Large intestine (tissue), 3 donors: Measurements from ENCODE around the gene MSI2. TPM values are rescaled to one million over a fixed set of nuclear protein-coding genes. Genes with fewer than 3 reads are reported as not detected.

ENCODE experiments used
- DNase-seq, 2 donors: peaks; one replicate each; pipeline versions ENCODE4 v3.0.0 to v3.0.0-alpha.2; 2013
- H3K27ac ChIP-seq: one replicate; pipeline ENCODE4 v1.5.1; 2013; ENCODE audit warnings: low read length
- H3K27me3 ChIP-seq: 2 replicates; pipeline ENCODE4 v1.6.1; 2013; ENCODE audit warnings: low read length; ENCODE audit not compliant: control insufficient read depth, insufficient read depth
- H3K36me3 ChIP-seq: 2 replicates; pipeline ENCODE4 v1.6.1; 2013; ENCODE audit warnings: low read length; ENCODE audit not compliant: control insufficient read depth, insufficient read depth
- H3K4me1 ChIP-seq: one replicate; pipeline ENCODE4 v1.6.1; 2013; ENCODE audit warnings: low read length; ENCODE audit not compliant: control insufficient read depth, insufficient read depth
- H3K4me3 ChIP-seq: one replicate; pipeline ENCODE4 v1.5.1; 2013; ENCODE audit warnings: low read length
- H3K9me3 ChIP-seq: one replicate; pipeline ENCODE4 v1.6.1; 2013; ENCODE audit warnings: mild to moderate bottlenecking, low read depth, low read length, moderate library complexity; ENCODE audit not compliant: control insufficient read depth
- WGBS: methylation state at CpG from one replicate; pipeline ENCODE4 v1.1.5; 2013; ENCODE audit warnings: low lambda C conversion rate; ENCODE audit not compliant: insufficient coverage; 5-methylcytosine and 5-hydroxymethylcytosine counted together
- polyA plus RNA-seq: library from polyadenylated mRNA; unstranded; fragments of 120-200 nt; gene quantifications from one replicate; pipeline ENCODE4 v1.2.1, GENCODE V29; 2013

Gene MSI2
- polyA plus RNA-seq, 1 donor = 46.1 TPM

GRCh38 chr17:57723427-57724025 lies 467.2 kb downstream of the MSI2 start:
- no peak overlapping the region for H3K4me3 ChIP-seq
- no peaks in the 10 kb centered on the region for H3K36me3 ChIP-seq
- WGBS = no CpG with 5 or more reads among the region's 13 CpGs
- H3K4me1 ChIP-seq = no peaks in the 10 kb centered on the region
- peaks cover 7% of the 10 kb centered on the region for H3K27me3 ChIP-seq
- no peak overlapping the region for H3K27ac ChIP-seq
- DNase-seq = no peak
- H3K9me3 ChIP-seq = no peaks in the 10 kb centered on the region

DNA sequence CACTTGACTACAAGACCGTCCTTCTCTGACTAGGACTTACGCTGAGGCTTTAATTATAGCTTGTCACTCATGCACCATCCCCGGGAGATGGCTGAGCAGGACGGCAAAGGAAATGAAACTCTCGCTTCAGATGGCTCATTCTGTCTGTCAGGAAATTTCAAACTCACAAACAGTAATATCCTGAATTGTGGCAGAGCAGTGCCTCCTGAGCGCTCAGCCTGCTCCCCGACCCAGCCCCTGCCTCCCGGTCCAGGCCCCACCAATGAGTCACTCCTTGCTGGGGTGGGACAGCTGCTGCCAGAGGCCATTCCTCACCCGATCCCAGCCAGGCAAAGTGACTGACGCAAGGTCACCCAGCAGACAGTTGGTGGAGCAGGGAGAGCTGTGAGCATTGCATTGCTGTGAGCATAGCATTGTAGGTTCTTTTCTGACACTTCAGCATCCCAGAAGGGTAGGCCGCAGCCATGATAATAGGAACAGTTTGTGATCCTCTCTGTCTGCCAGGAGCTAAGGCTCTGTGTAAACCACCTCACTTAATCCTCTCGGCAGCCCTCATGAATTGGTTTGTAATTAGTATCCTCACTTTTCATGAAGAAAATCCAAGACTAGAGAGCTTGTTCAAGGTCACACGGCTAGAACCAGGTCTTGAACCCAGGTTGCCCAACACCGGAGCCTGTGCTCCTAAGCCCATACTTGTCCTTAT lies 467.9 kb downstream of the MSI2 start:
- no CpG with 5 or more reads among the region's 14 CpGs for WGBS
- Histone ChIP-seq H3K9me3 (no peaks in the 10 kb centered on the region), H3K36me3 (no peaks in the 10 kb centered on the region), H3K27me3 (peaks cover under 1% of the 10 kb centered on the region), H3K4me1 (no peaks in the 10 kb centered on the region), H3K4me3 (no peak overlapping the region), H3K27ac (no peak overlapping the region)
- DNase-seq = no peak

DNA sequence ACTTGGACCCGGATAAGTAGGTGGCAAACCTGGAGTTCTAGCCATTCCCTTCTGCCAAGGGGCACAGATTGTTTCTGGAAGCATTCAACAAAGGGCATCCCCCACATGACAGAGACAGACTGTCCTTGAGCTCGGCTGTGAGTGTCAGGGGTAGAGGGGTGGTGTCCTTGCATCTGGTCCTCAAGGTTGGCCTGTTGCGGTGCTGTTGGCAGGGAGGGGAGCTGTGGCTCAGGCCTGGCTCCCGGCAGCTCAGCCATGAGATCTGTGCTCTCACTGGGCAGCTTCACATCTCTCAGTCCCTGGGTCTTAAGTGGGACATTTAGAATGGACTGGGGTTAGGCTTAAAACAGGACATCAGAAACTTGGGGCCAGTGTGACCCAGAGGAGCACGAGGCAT lies 468.4 kb downstream of the MSI2 start:
- no peaks in the 10 kb centered on the region for H3K9me3 ChIP-seq
- DNase-seq = no peak
- H3K4me3 ChIP-seq = no peak overlapping the region
- H3K4me1 ChIP-seq = no peaks in the 10 kb centered on the region
- H3K27me3 ChIP-seq = no peaks in the 10 kb centered on the region
- no peaks in the 10 kb centered on the region for H3K36me3 ChIP-seq
- WGBS = no CpG with 5 or more reads among the region's 5 CpGs
- H3K27ac ChIP-seq = no peak overlapping the region

DNA sequence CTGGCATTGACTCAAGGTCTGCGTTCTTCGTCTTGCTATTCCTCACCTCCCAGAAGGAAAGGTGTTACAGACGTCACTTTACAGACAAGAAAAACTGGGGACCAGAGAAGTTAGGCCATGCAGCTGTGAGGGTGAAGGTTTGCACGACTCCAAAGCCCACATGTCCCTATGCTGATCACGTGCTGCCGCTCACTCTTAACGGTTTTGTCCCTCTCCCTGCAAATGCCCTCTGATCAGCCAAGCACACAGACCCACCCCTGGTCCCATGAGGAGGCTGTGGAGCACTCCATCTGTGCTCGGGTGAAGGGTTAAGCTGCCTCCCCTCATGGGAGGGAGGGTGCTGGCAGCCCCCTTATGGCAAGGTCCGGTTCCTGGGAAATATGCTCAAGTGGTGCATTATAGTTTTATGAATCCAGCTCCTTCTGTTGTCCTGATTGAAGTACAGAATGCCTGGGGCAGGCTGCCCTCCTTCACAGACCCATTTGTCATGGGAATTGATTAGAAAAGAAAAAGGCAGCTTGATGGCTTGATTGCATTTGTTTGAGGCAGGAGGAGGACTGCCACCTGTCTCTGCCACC lies 470.0 kb downstream of the MSI2 start:
- DNase-seq = no peak
- Histone ChIP-seq H3K9me3 (no peaks in the 10 kb centered on the region), H3K27ac (no peak overlapping the region), H3K27me3 (no peaks in the 10 kb centered on the region), H3K4me3 (no peak overlapping the region), H3K4me1 (no peaks in the 10 kb centered on the region), H3K36me3 (no peaks in the 10 kb centered on the region)
- WGBS = no CpG with 5 or more reads among the region's 9 CpGs

- Histone ChIP-seq H3K4me3 (no peak overlapping the region), H3K27ac (no peak overlapping the region), H3K27me3 (no peaks in the 10 kb centered on the region), H3K36me3 (no peaks in the 10 kb centered on the region), H3K9me3 (no peaks in the 10 kb centered on the region), H3K4me1 (no peaks in the 10 kb centered on the region)
- WGBS = no CpG with 5 or more reads among the region's 5 CpGs
- DNase-seq = no peak
Measured at GRCh38 chr17:57726838-57727237, 470.5 kb downstream of the MSI2 start.

DNA sequence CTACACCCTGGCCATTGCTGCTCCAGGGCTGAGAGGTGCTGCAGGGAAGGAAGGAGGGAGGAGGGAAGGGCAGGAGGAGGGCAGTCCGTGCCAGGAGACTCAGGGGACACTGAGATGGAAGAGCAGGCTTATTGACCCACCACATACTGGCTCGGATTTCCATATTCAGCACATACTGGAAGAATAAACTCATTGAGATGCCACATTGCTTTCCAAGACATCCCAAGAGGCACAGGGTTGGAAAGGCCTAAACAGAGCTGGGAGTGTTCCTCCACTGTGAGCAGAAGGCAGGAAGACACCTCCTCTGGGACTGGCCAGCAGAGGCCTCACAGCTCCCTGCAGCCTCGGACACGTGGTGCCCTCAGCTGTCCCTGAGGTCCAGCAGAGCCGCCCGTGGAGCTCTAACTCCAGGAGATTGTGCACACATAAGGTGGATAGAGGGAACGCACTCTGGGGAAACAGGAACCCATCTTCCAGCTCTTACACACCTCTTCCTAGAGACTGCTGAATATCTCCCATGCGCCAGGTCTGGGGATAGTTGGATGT lies 471.4 kb downstream of the MSI2 start:
- Histone ChIP-seq H3K4me1 (no peaks in the 10 kb centered on the region), H3K36me3 (no peaks in the 10 kb centered on the region), H3K9me3 (no peaks in the 10 kb centered on the region), H3K27ac (no peak overlapping the region), H3K4me3 (no peak overlapping the region), H3K27me3 (no peaks in the 10 kb centered on the region)
- DNase-seq = no peak
- WGBS = 80% methylated on average over 2 of the region's 8 CpGs

DNA sequence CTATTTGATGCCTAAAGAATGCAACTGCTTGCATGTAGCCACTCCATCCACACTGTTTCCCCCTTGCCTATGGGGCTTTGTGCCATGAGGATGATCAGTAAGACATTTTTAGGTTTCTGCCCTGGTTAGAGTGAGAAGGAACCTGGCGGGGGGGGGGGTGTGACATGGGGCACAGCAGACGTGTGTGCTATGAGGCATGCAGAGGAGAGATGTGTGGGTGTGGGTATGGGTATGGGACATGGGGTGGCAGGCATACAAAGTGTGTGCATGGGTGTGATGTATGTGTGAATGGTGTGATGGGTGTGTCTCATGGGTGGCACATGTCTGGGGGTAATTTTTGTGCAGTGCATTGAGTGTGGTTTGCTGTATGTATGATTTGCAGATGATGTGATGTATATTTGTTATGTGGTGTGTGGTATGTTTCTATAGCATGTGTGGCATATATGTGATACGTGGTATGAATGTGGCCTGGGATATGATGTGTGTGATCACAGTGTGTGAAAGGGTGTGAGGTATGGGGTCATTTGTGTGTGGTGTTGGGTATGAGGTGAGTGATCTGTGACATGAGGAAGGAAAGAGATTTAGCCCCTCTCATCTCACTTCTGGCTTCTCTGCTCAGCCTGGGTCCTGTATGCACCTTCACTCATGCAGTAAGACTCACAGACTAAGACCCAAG lies 473.8 kb downstream of the MSI2 start:
- Histone ChIP-seq H3K36me3 (no peaks in the 10 kb centered on the region), H3K27ac (no peak overlapping the region)
- 100% methylated on average over 1 of the region's 3 CpGs for WGBS

GRCh38 chr17:57732062-57732461 lies 475.7 kb downstream of the MSI2 start:
- Histone ChIP-seq H3K27ac (no peak overlapping the region), H3K27me3 (no peaks in the 10 kb centered on the region), H3K9me3 (no peaks in the 10 kb centered on the region), H3K4me1 (no peaks in the 10 kb centered on the region), H3K4me3 (no peak overlapping the region), H3K36me3 (no peaks in the 10 kb centered on the region)
- no peak for DNase-seq
- WGBS = no CpG with 5 or more reads among the region's 3 CpGs

More for the DNA sequence above, 473.8 kb downstream of the MSI2 start:
- H3K27me3 ChIP-seq = no peaks in the 10 kb centered on the region
- no peaks in the 10 kb centered on the region for H3K9me3 ChIP-seq
- no peak overlapping the region for H3K4me3 ChIP-seq
- no peak for DNase-seq
- H3K4me1 ChIP-seq = no peaks in the 10 kb centered on the region

DNA sequence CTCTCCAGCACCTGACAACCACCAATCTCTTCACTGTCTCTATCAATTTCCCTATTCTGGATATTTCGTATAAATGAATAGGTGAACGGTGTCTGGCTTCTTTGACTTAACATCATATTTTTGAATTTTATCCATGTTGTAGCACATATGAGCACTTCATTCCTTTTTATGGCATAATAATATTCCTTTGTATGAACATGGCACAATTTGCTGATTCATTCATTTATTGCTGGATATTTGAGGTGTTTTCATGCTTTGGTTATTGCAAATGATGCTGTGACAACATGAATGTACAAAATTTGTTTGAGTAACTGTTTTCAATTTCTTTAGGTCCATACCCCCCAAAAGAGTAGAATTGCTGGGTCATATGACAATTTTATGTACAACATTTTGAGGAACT lies 476.8 kb downstream of the MSI2 start:
- Histone ChIP-seq H3K27me3 (no peaks in the 10 kb centered on the region), H3K4me1 (no peaks in the 10 kb centered on the region), H3K36me3 (no peaks in the 10 kb centered on the region), H3K9me3 (no peaks in the 10 kb centered on the region), H3K27ac (no peak overlapping the region), H3K4me3 (no peak overlapping the region)
- 100% methylated on average over 1 of the region's 2 CpGs for WGBS
- DNase-seq = no peak
